Activated CD8-positive, alpha-beta T cell treated with anti-CD3 and anti-CD28 coated beads for 36 hours (primary cell): ENCODE data around the gene ZNF862. TPM values are rescaled to one million over a fixed set of nuclear protein-coding genes. Genes with fewer than 3 reads are reported as not detected.

Source experiments
- ATAC-seq: fragments of 200-7000 bp; cut with Tn5 transposase; one replicate; pipeline ENCODE4 v1.10.0; 2021; ENCODE audit warnings: mild to moderate bottlenecking, moderate library complexity
- CTCF ChIA-PET: fragments of 350-600 bp; sonication (Branson Sonifier 250); formaldehyde crosslinking; loops from one replicate; lab custom pipeline; 2021; ENCODE audit warnings: antibody characterized with exemption; lab: Charles Lee
- POLR2A ChIA-PET: fragments of 350-600 bp; sonication (Branson Sonifier 250); formaldehyde crosslinking; loops from one replicate; lab custom pipeline; 2021; ENCODE audit warnings: antibody characterized with exemption; lab: Charles Lee
- DNase-seq: peaks from one replicate; pipeline ENCODE4 v3.0.0-alpha.2; 2020
- H3K27ac Mint-ChIP-seq: one replicate; pipeline ENCODE4 v1.8.0; 2021; ENCODE audit warnings: mild to moderate bottlenecking, mixed read lengths
- H3K27me3 Mint-ChIP-seq: one replicate; pipeline ENCODE4 v1.8.0; 2021; ENCODE audit warnings: mixed read lengths
- H3K36me3 Mint-ChIP-seq: one replicate; pipeline ENCODE4 v1.8.0; 2021; ENCODE audit warnings: low read depth, mixed read lengths
- H3K4me1 Mint-ChIP-seq: one replicate; pipeline ENCODE4 v1.8.0; 2021; ENCODE audit warnings: low read depth, mixed read lengths
- H3K4me3 Mint-ChIP-seq: one replicate; pipeline ENCODE4 v1.8.0; 2021; ENCODE audit warnings: mild to moderate bottlenecking, moderate library complexity, mixed read lengths
- H3K9me3 Mint-ChIP-seq: one replicate; pipeline ENCODE4 v1.8.0; 2021; ENCODE audit warnings: mixed read lengths
- intact Hi-C: fragments of 100-400 bp; cut with micrococcal nuclease; formaldehyde crosslinking; loops from one replicate; pipeline ENCODE4 v1.10.0; 2022
- total RNA-seq, 2 experiments: library from RNA; stranded (reverse); gene quantifications; one replicate each; pipeline ENCODE4 v1.2.3, GENCODE V29; 2021
- TF ChIP-seq, protein P1 (sequence below): fragments of 200-600 bp; IDR thresholded peaks from one replicate; pipeline ENCODE4 v1.8.0; 2022; ENCODE audit warnings: antibody characterized with exemption, mild to moderate bottlenecking

ZNF862 gene
- total RNA-seq, 2 experiments from 2014 or later: 11.0 to 12.4 TPM

DNA sequence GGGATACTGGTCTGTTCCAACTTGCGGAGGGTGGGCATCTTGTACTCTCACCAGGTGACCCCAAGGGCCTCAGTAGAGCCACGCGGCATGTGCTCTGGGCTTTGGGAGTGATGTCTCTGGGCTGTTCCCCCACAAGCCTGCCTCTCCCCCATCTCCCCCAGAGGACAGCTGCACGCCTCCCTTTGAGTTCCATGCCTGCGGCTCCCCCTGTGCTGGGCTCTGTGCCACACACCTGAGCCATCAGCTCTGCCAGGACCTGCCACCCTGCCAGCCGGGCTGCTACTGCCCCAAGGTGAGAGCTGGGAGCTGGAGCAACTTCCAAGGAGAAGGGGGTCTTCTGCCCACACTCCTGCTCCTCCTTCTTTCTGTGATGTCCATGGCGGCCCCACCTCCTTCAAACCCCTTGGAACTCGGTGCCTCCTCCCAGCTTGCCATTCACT is 15.0 kb upstream of the ZNF862 start:
- ChIA-PET CTCF (no interaction called here), POLR2A (no interaction called here)

DNA sequence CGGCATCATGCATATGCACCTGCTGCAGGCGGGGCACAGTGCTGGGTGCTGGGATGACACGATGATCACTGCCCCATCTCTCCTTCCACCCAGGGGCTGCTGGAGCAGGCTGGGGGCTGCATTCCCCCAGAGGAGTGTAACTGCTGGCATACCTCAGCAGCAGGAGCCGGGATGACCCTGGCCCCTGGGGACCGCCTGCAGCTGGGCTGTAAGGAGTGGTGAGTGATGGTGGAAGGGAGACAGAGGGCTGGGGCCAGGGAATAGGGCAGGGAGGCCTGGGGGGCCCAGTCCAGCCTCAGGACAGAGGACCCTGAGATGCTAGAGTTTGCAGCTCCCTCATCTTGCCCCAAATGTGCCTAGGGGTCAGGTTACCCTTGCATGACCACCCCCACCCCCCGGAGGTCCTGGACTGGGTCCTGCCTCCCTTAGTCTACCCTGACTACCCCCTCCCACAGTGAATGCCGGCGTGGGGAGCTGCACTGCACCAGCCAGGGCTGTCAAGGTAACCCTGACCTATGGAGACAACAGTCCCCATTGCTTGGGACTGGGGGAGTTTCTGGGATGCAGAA is 14.5 kb upstream of the ZNF862 start:
- Mint-ChIP-seq H3K9me3 (no peaks in the 10 kb centered on the region), H3K4me3 (no peak overlapping the region), H3K27ac (no peak overlapping the region), H3K4me1 (peaks cover 9% of the 10 kb centered on the region), H3K36me3 (no peaks in the 10 kb centered on the region), H3K27me3 (no peaks in the 10 kb centered on the region)
- ChIA-PET POLR2A (no interaction called here), CTCF (no interaction called here)
- ATAC-seq (no peak), DNase-seq (no peak)
- TF ChIP-seq, protein P1, sequence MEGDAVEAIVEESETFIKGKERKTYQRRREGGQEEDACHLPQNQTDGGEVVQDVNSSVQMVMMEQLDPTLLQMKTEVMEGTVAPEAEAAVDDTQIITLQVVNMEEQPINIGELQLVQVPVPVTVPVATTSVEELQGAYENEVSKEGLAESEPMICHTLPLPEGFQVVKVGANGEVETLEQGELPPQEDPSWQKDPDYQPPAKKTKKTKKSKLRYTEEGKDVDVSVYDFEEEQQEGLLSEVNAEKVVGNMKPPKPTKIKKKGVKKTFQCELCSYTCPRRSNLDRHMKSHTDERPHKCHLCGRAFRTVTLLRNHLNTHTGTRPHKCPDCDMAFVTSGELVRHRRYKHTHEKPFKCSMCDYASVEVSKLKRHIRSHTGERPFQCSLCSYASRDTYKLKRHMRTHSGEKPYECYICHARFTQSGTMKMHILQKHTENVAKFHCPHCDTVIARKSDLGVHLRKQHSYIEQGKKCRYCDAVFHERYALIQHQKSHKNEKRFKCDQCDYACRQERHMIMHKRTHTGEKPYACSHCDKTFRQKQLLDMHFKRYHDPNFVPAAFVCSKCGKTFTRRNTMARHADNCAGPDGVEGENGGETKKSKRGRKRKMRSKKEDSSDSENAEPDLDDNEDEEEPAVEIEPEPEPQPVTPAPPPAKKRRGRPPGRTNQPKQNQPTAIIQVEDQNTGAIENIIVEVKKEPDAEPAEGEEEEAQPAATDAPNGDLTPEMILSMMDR: no peak
- intact Hi-C loops: no loop called here

More for the DNA sequence above, 15.0 kb upstream of the ZNF862 start:
- intact Hi-C loops: no loop called here
- H3K9me3 Mint-ChIP-seq: no peaks in the 10 kb centered on the region
- ATAC-seq (no peak), DNase-seq (no peak)
- no peaks in the 10 kb centered on the region for H3K27me3 Mint-ChIP-seq
- no peak overlapping the region for H3K27ac Mint-ChIP-seq
- no peak overlapping the region for H3K4me3 Mint-ChIP-seq
- peaks cover 9% of the 10 kb centered on the region for H3K4me1 Mint-ChIP-seq
- no peaks in the 10 kb centered on the region for H3K36me3 Mint-ChIP-seq
- TF ChIP-seq, protein P1: no peak

DNA sequence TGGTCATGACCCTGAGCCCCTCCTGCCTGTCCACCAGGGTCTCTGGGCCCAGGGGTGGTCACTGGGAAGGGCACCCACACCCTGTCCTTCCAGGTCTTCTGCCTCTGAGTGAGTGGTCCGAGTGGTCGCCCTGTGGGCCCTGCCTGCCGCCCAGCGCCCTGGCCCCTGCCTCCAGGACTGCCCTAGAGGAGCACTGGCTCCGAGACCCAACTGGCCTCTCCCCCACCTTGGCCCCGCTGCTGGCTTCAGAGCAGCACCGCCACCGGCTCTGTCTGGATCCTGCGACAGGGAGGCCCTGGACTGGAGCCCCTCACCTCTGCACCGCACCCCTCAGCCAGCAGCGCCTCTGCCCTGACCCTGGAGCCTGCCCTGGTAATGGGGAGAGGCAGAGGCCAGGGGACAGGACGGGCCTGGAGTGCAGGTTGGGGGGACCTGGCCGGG is 13.9 kb upstream of the ZNF862 start:
- H3K27ac Mint-ChIP-seq: no peak overlapping the region
- ATAC-seq: no peak
- H3K36me3 Mint-ChIP-seq: no peaks in the 10 kb centered on the region

DNA sequence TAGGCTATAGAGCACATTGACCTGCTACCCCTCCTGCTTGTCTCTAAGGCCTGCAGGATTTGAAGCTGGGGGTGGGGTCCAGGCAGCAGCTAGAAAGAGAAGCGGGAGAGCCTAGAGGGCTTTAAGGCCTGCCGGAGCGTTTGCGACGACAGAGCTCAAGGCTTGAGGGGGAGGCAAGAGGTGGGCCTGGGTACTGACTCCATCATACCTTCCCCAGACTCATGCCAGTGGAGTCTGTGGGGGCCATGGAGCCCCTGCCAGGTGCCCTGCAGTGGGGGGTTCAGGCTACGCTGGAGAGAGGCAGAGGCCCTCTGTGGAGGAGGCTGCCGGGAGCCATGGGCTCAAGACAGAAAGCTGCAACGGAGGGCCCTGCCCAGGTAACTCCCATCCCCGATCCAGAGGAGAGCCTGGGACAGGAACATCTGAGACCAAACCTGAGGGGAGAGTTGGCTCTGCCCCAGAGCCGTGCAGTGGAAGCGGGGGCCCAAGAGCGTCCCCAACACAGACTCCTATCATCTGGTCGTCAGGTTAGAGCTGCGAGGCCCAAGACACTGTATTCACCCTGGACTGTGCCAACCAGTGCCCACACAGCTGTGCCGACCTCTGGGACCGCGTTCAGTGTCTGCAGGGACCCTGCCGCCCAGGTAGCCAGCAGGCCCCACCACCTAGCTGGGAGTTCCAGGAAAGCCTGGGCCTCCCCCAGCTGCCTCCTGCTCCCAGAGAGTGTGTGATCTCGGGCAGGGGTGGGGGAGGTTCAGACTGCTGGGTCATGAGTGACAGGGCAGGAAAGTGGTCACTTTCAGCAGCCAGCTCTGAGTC is 13.2 kb upstream of the ZNF862 start:
- no peak for ATAC-seq
- ChIA-PET CTCF (no interaction called here), POLR2A (interaction anchor here (0.7 kb wide), 1 partner anchor 39 kb away, joined by 3 read pairs; no protein-coding TSS in a partner anchor)
- no peak for DNase-seq
- Mint-ChIP-seq H3K9me3 (no peaks in the 10 kb centered on the region), H3K27ac (no peak overlapping the region), H3K4me1 (peaks cover 9% of the 10 kb centered on the region), H3K4me3 (no peak overlapping the region), H3K27me3 (no peaks in the 10 kb centered on the region), H3K36me3 (no peaks in the 10 kb centered on the region)
- intact Hi-C loops: no loop called here
- TF ChIP-seq, protein P1: no peak

More for the DNA sequence above, 13.9 kb upstream of the ZNF862 start:
- POLR2A ChIA-PET: interaction anchor here (0.7 kb wide), 1 partner anchor 39 kb away, joined by 3 read pairs; no protein-coding TSS in a partner anchor
- Mint-ChIP-seq H3K4me3 (no peak overlapping the region), H3K27me3 (no peaks in the 10 kb centered on the region), H3K9me3 (no peaks in the 10 kb centered on the region), H3K4me1 (peaks cover 9% of the 10 kb centered on the region)
- CTCF ChIA-PET: no interaction called here
- TF ChIP-seq, protein P1: no peak
- no peak for DNase-seq
- intact Hi-C loops: no loop called here
